ENCODE measurements around the gene VAV1. TPM values are rescaled to one million over a fixed set of nuclear protein-coding genes. Genes with fewer than 3 reads are reported as not detected.

The VAV1 gene
- total and polyA plus RNA-seq, 9 of the 15 experiments (the other 6 are each of a cell fraction or from before 2014, with no cell fraction given) = 0.46 to 20.1 (median 11.1) TPM

- TF ChIP-seq TFE3 (CRISPR knock-in tag; IDR thresholded peaks at IDR 0.05) (peak; percentile 84), NCOA2 (IDR thresholded peaks at IDR 0.05; ENCODE audit: partially characterized antibody in 2 of 2) (no peak), ZKSCAN3 (CRISPR knock-in tag; IDR thresholded peaks at IDR 0.05) (no peak), GTF3C2 (IDR thresholded peaks at IDR 0.05; ENCODE audit: borderline replicate concordance, extremely low read depth, insufficient read length) (no peak), DNMT1 (IDR thresholded peaks at IDR 0.05) (no peak), NRF1 (conservative IDR thresholded peaks at IDR 0.05 in 1 of 2, IDR thresholded peaks at IDR 0.05 in 1 of 2) (no peak), ADNP (tag; IDR thresholded peaks at IDR 0.05) (0 out of 2 replicates have a peak, but pooled peaks have one; percentile 22), BRD4 (IDR thresholded peaks at IDR 0.05) (no peak), ZBTB2 (IDR thresholded peaks at IDR 0.05) (no peak), TAF7 (tag; IDR thresholded peaks at IDR 0.05) (no peak), RAD21 (CRISPR knock-in tag; conservative IDR thresholded peaks at IDR 0.05 in 1 of 2, IDR thresholded peaks at IDR 0.05 in 1 of 2) (no peak), ZNF76 (CRISPR knock-in tag; IDR thresholded peaks at IDR 0.05; ENCODE audit: borderline replicate concordance) (no peak), NR4A1 (CRISPR knock-in tag; IDR thresholded peaks at IDR 0.05) (no peak), NR4A1 (tag; IDR thresholded peaks at IDR 0.05) (no peak), ZNF316 (IDR thresholded peaks at IDR 0.05) (no peak), NCOA4 (IDR thresholded peaks at IDR 0.05; ENCODE audit: partially characterized antibody) (no peak), NFIC (IDR thresholded peaks at IDR 0.05) (no peak), SNAPC5 (CRISPR knock-in tag; IDR thresholded peaks at IDR 0.05) (no peak), TBL1XR1 (IDR thresholded peaks at IDR 0.05; ENCODE audit: low read length in 2 of 2) (no peak), NFE2L1 (tag; IDR thresholded peaks at IDR 0.05; ENCODE audit: borderline replicate concordance, low read depth) (no peak), RAD51 (IDR thresholded peaks at IDR 0.05; ENCODE audit: borderline replicate concordance, low read depth) (peak; percentile 39; the same call in 1 of the 2 replicates), CEBPG (CRISPR knock-in tag; IDR thresholded peaks at IDR 0.05) (no peak), CEBPG (tag; conservative IDR thresholded peaks at IDR 0.05 in 1 of 2, IDR thresholded peaks at IDR 0.05 in 1 of 2) (no peak)
Observed at GRCh38 chr19:6802336-6803035, 30.0 kb downstream of the VAV1 start (continued).

Measured in K562 (cell line).